Measurements from ENCODE around the gene CAMK4.

Gene CAMK4

DNA sequence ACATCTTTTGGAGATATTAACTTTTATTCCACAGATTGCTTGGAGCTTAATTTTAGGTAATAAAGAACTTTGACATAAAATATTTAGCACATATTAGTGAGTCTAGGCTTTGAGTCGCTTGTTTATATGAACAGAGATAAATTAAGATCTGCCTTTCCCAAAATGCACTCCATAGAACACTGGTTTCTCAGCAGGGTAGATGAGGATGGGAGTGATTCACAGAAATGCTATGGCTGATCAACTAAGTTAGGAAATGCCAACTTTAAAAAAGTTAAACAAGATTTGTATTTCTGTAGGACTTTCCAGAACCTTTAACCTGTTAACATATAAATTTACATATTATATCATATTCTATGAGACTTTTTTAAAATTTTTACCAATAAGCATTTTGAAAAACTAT, 222.9 kb downstream of the CAMK4 start:
- DNase-seq, result no peak

DNA sequence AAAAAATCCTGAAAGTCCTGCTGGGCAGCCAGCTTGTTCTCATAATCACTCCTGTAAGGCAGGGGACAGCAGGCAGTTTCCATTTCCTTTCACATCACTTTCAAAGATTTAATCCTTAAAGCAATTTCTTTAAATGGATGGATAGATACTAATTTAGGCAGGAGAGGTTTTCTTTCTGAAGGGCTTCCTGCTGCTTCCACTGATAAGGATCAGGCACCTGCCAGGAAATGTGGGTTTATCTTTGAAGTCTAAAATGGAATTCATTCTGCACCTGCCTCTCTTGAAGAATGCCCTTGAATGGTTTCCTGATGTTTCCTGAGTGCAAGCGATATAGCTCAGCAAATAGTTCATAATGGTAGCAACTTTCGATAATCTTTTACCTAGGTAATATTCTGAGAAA, 223.6 kb downstream of the CAMK4 start:
- no peak for DNase-seq

DNA sequence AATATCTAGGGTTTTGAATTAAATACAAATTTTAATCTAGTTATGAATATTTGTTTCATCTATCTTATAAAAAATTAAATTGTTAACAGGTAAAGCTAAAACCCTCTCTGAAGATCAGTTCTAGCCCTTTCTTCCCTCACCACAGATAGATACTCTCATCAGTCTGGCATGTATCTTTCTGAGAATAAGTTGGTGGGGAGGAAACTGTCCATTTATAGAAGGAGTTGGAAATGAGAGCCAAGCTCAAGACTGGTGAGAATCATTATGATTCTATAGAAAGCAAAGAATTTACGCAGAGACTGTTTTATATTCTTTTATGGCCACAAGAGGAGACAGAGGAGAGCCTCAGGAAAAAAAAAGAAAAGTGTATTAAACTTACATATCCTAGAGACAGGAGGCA, 229.1 kb downstream of the CAMK4 start:
- no peak for DNase-seq

DNA sequence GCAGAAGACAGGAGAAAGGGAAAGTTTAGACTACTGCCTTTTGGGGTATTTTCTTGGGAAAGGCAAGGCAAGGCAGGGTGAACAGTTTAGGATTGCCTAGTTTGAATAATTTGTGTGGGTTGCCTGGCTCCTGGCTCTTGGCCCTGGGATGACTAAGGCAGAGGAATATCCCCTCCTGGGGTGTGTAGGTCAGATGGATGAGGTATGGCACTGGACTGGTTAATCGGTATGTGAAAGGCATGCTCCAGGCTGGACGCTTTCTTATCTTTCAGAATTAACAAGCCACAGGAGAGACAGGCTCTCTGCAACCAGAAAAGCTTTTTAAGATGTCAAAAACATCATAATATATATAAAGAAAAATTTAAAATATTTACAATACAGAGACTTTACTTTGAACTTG, 229.6 kb downstream of the CAMK4 start:
- no peak for DNase-seq

GRCh38 chr5:111454198-111454622, 230.0 kb downstream of the CAMK4 start:
- no peak for DNase-seq

- no peak for DNase-seq
Measured at GRCh38 chr5:111454776-111455175, 230.6 kb downstream of the CAMK4 start.

DNA sequence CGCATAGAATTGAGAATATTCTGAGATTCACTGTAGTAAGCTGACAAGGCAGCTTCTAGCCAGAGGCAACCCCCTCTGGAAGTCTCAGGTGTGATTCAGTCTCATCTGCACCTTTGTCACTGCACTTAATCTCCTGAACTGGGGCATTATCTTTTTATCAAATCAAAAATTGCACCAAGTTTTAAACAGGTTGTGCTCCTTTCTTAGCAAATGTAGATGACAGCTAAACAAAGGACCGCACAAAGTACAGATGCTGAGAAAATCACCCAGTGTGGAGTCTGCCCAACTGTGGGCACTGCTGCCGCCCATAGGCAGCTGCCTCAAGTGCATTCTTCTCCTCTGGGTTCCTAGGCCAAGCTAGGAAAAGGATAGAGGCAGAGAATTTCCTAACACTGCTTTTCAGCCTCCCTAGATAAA, 237.1 kb downstream of the CAMK4 start:
- no peak for DNase-seq

DNA sequence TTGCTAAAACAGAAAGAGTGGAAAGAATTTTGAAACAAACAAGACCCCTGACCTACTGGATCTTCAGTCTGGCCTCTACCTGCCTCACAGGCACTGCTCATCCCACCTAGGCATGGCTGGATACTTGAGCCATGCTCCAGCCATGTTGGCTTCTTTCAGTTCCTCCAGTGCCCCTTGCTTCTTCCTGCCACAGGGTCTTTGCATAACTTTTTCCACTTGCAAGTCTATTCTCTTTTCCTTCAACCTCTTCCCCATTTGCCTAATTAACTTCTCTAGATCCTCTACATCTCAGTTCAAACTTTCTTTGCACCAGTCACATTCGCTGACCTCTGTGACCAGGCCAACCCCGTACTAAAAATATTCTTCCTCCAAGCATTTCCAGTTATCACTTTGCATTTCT, 237.8 kb downstream of the CAMK4 start:
- DNase-seq, result no peak

DNA sequence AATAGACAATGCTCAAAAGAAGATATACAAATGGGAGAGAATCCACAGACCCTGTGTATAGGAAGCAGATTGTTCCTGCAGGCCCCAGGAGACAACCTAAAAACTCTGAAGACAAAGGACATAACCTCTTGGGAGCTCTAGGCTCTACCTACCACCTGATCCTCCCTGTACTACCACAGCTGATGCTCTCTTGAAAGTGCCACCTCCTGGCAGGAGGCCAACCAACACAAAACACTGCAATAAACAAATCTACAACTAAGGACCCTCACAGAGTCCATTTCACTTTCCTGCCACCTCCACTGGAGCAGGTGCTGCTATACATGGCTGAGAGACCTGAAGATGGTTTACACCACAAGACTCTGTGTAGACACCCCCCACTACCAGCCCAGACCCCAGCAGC, 239.1 kb downstream of the CAMK4 start:
- no peak for DNase-seq

GRCh38 chr5:111469293-111469896, 245.2 kb downstream of the CAMK4 start:
- no peak for DNase-seq

GRCh38 chr5:111469903-111470302, 245.7 kb downstream of the CAMK4 start:
- no peak for DNase-seq

GRCh38 chr5:111472096-111472495, 247.9 kb downstream of the CAMK4 start:
- DNase-seq, result no peak

GRCh38 chr5:111472579-111472978, 248.4 kb downstream of the CAMK4 start:
- DNase-seq, result no peak

GRCh38 chr5:111478266-111478665, 254.1 kb downstream of the CAMK4 start:
- no peak for DNase-seq

DNA sequence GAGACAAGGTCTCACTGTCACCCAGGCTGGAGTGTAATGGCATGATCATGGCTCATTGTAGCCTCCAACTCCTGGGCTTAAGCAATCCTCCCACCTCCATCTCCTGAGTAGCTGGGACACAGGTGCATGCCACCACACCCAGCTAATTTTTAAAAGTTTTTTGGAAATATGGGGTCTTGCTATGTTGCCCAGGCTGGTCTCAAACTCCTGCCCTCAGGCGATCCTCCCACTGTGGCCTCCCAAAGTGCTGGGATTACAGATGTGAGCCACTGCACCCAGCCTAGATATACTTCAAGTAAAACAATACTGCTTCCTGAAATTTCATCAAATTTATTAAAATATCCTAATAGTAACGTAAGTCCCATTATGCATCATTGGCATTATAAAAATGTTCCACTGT, 254.7 kb downstream of the CAMK4 start:
- DNase-seq, result no peak

- no peak for DNase-seq
Measured at GRCh38 chr5:111480346-111480745, 256.2 kb downstream of the CAMK4 start.

- DNase-seq, result no peak
Measured at GRCh38 chr5:111486055-111486454, 261.9 kb downstream of the CAMK4 start.

DNA sequence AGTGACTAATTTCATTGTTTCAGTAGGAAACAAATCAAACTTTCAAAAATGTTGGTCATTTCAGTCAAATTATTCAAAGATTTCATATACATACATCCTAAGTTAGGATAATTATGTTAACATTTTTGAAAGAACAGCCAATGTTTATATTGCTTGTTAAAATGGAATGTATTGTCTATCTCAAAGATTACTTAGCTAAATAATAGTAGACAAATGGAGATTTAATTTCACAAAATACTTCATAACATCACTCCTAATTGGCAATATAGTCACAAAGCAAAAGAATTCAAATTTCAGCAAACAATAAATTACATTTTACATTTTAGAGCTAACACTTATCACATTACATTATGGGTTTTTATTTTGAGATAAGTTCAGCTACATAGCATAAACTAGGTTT, 262.7 kb downstream of the CAMK4 start:
- DNase-seq, result no peak

GRCh38 chr5:111488353-111488752, 264.2 kb downstream of the CAMK4 start:
- DNase-seq, result no peak

GRCh38 chr5:111493031-111493430, 268.8 kb downstream of the CAMK4 start:
- DNase-seq, result no peak

DNA sequence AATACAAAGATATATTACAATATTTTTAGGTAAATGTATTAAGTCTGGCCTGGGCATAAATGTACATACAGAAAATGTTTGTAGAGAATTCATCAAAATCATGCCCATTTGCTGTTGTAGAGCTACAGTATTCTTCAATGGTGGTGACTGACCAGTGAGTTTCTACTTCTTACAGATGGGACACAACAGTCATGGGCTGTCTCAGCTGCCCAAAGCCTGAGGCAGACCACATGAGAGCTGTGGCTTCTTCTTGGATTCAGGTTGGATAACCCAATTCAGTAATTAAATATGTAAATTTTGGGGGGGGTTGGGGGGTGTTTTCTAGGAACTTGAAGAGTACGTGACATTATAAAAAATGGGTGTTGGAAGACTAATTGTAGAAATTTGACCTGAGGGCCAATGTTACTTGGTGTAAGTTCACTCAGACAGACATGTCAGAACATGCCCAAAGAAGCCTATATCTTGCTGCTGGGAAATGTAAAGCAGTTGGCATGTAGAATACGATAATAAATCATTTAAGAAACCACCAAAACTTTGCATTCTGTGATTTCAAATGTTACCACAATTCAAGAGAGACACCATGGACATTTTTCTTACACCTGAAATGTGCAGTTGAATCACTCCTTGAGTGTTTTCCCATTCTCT, 270.3 kb downstream of the CAMK4 start:
- no peak for DNase-seq

DNA sequence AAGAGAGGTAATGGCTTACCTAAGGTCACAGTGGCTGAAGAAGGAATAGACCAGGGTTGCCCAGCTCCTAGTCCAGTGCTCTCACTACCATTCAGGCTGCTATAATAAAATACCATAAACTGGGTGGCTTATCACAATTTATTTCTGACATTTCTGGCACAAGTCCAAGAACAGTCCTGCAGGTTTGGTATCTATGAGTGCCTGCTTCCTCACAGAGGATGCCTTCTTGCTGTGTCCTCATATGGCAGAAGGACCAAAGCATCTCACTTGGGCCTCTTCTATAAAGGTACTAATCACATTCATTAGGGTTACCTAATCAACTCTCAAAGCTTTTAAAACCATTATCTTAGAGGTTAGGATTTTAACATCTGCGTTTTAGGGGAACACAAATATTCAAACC, 271.0 kb downstream of the CAMK4 start:
- DNase-seq, result no peak

GRCh38 chr5:111498346-111498745, 274.2 kb downstream of the CAMK4 start:
- DNase-seq, result no peak

DNA sequence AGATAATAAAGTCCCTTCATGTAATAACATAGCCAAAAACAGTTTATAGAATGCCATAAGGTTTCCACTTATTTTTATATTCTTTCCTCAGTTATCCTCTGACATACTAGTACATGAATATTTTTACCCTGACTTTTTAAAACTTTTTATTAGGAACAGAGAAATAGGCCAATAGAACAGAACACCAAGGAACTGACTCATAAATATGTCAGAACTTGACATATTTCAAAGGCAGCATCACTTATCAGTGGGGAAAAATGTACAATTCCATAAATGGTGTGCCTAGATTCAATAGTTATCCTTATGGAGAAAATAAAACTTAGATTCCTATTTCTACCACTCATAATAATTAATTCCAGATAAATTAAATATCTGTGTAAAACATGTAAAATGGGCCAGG, 278.8 kb downstream of the CAMK4 start:
- no peak for DNase-seq

DNA sequence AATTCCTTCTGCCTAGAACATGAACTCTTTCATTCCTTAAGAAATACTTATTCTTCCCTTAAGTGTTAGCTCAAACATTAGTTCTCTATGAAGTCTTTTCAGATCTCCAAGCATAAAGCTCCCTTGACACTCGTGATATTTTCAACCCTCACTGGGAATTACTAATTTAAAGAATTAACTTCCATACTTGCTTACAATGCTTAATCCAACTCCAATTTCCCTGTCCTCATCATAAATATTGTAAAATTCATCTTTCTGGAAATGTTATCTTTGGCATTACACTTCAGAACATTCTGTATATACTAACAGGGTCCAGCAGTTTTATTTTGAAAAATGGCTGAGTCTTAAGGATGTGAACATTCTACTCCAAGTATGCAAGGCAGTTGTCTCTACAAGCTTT, 280.9 kb downstream of the CAMK4 start:
- DNase-seq, result no peak

Measured in right forelimb (tissue), 1 donor.